ENCODE data around the gene RGMA.

Gene RGMA

GRCh38 chr15:93060336-93061248, 28.4 kb downstream of the RGMA start:
- H3K4me3 ChIP-seq (ENCODE audit: low read depth, low read length), result no peak overlapping the region
- no peak for TF ChIP-seq CTCF (IDR thresholded peaks at IDR 0.05; ENCODE audit: low read depth, low read length)

GRCh38 chr15:93059442-93059841, 29.6 kb downstream of the RGMA start:
- H3K4me3 ChIP-seq (ENCODE audit: low read depth, low read length), result no peak overlapping the region
- TF ChIP-seq CTCF (IDR thresholded peaks at IDR 0.05; ENCODE audit: low read depth, low read length), result no peak

- TF ChIP-seq CTCF (IDR thresholded peaks at IDR 0.05; ENCODE audit: low read depth, low read length), result no peak
- no peak overlapping the region for H3K4me3 ChIP-seq (ENCODE audit: low read depth, low read length)
Measured at GRCh38 chr15:93058904-93059427, 30.0 kb downstream of the RGMA start.

- H3K4me3 ChIP-seq (ENCODE audit: low read depth, low read length), result no peak overlapping the region
- TF ChIP-seq CTCF (IDR thresholded peaks at IDR 0.05; ENCODE audit: low read depth, low read length), result no peak
Measured at GRCh38 chr15:93058128-93058527, 30.9 kb downstream of the RGMA start.

- no peak for TF ChIP-seq CTCF (IDR thresholded peaks at IDR 0.05; ENCODE audit: low read depth, low read length)
- H3K4me3 ChIP-seq (ENCODE audit: low read depth, low read length), result no peak overlapping the region
Measured at GRCh38 chr15:93057618-93058017, 31.4 kb downstream of the RGMA start.

GRCh38 chr15:93056836-93057235, 32.2 kb downstream of the RGMA start:
- no peak for TF ChIP-seq CTCF (IDR thresholded peaks at IDR 0.05; ENCODE audit: low read depth, low read length)
- no peak overlapping the region for H3K4me3 ChIP-seq (ENCODE audit: low read depth, low read length)

- TF ChIP-seq CTCF (IDR thresholded peaks at IDR 0.05; ENCODE audit: low read depth, low read length), result no peak
- no peak overlapping the region for H3K4me3 ChIP-seq (ENCODE audit: low read depth, low read length)
Measured at GRCh38 chr15:93055211-93055610, 33.8 kb downstream of the RGMA start.

Measured in WI38 (cell line).